NCI-H2196 (cell line): ENCODE data around the gene DLGAP1.
A peak's percentile ranks its signal among the peaks of the same experiment; 100 is the strongest.

Experiments
- DNase-seq: peaks from one replicate; lab custom pipeline; 2025; ENCODE audit not compliant: unreplicated experiment; lab: John Stamatoyannopoulos, UW

Gene DLGAP1

DNA sequence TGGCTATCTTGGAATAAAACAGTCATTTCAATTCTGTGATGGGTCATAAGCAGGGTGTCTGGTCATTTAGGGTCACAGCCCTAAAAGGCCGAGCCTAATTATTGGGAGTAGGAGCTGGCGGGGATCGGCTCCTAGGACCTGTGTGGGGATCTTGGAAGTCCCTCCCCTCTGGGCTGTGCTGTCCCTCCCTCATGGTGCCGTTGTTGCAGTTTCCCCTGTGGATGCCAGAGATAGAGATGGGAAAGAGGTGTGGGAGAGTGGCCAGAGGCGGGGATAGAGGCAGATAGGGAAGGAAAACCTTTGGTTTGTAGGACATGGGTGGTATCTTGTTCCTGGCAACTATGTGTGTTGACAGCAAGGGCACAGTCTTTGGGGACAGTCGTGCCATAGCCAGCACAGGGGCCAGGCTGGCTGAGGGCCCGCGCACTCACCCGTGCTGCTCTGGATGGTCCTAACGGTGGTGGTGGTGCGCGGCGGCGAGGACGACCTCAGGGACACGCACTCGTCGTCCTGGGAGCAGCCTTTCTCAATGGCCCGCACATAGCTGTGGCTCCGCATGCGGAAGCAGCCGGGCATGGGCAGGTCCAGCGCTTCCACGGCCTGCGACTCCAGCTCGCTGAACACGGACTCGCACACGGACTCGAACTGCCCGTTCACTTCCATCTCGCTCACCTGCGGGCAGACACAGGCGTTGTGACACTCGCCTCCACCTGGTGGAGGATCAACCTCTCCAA lies 726.2 kb downstream of the DLGAP1 start:
- no peak for DNase-seq

DNA sequence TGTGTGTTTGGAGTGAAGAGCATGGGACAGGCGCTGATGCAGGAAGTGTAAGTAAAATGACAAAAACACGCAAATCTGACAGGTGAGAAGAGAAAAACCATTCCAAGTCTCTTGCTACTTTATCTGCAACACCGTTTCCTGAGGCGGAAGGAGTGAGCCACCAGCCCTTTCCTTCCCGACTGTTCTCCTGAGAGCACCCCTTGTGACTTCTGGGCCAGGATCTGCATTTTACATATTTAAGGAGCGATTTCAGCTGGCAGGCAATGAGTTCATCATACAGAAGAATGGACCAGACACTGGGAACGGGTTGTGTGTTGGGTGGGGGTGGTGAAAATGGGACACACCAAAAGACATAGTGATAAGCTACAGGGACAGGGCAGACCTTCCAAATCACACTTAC lies 727.8 kb downstream of the DLGAP1 start:
- DNase-seq, result no peak

DNA sequence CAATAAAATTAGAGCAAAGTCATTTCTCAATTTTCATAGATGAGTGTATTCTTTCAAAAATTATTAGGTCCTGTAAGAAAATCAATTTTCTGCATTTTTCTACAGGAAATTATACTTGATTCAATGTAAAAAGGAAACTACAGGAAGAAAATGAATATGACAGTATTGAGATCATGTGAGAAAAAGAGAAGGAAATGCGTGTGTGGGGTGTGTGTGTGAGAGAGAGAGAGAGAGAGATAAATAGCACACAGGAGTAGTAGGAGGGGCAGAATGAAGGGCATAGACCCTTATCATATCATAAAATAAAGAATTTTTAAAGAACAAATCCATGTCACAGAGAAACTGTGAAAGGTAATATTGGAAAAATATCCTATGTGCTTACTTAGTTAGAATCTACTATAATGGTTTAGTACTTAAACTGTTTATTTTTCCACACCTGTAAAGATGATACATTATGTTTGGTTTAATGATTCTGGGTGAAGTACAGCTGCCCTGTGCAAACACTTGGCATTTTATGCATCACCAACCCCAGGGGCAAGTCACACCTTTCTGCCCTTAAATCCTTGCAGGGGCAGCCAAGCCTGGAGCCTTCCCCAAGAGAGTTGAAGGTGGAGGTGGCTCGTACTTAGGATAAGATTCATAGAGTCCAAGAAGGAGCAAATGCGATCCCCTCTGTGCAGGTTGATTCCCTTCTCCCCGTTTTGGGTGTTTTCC lies 728.7 kb downstream of the DLGAP1 start:
- DNase-seq, result peak; percentile 85

DNA sequence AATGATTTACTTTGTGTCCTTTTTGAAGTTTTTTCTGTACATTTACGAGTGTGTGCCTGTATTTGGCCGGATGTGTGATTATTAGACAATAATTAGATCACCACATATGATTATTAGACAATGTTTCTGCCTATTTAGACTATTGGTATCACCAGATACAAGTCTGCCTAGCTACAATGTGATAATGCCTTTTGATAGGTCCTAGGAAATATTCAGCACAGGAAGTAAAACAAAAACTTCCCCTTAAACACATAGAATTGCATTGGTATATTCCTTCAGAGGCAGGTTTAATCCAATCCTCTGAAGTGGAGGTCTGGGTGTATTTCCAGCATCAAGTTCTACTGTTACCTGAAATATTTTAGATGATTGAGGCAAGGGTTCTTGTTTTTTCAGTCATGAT lies 730.0 kb downstream of the DLGAP1 start:
- DNase-seq, result no peak

DNA sequence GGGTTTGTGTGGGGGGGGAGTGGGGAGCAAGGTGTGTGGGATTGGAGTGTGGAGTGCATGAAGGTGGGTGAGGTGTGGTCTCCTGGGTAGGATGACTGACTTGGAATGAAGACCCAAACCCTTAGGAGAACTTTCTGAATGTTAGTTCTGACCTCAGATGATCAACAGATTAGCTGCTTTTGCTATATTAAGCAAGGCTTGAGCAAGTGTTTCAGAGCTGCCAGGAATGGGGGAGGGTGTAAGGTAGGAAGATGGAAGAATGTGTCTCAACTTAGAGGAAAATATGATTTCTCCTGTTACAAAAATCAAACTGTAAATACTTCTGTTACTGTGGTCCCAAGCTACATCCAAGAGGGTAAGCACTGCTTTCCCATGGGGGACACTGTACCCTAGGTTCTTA lies 731.6 kb downstream of the DLGAP1 start:
- DNase-seq, result no peak

DNA sequence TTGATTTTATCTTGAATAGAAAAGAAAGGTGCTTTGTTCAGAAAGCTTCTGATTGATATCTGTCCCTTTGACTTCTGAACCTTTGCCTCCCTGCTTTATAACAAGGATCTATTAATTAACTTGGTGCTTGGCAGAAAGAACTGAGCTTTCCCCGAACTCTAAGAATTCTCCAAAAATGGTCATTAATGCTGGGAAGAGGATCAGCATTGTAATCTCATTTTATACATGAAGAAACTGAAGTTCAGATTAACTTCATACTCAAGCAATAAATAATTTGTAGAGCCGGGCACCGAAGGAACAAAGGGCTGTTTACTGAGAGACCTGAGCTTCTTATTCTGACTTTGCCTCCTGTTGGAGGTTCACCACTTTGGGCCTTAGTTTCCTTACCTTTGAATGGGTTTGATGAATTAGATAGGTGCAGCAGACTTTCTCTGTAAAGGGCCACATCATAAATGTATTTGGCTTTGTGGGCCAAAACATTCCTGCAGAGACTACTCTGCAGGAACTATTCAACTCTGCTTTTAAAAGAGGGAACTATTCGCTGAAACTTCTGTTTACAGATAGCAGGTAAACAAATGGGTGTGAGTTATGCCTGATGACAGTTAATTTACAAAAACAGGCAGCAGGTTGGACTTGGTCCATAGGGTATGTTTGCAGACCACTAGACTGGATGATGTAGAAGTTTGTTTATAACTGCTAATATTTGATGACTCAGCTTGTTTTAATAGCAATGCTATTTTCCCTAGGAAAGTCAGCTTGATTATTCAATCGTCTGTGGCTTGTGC lies 732.3 kb downstream of the DLGAP1 start:
- DNase-seq, result peak; percentile 35

DNA sequence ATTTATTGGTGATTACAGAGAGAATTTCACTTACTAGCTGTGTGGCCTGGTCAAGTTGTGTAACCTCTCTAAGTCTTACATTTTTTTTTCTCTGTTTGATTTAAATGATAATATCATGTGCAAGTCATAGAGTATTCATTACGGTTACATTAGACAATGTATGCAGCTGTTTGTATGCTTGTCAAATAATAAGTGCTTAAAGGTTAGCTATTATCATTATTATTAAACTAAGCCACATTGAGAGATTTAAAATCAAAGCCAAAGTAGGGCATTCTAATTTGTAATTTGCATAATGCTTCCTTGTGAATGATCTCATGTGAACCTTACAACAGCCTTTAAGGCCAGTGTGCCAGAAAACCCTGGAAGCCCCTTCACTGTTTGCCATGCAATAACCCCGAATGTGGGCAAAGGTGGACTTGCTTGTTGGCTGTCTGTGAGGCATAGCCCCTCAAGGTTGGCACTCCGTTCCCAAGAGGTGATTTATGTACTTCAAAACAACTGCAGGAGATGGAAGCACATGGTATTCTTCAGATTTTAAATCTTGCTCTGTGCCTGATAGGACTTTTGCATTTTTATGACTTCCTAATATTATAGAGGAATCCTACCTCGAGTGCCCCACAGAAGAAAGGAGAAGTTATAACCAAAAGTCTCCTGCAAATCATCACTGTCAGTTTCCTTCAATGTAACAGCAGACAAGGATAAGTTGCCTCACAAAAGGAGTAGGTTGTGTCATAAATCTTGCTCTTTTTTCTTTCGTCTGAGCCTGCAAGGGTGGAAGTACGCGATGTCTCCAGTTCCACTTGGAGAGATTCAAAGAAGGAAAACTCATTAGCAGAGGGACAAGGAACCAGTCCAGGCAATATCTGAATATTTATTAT lies 733.1 kb downstream of the DLGAP1 start:
- DNase-seq, result peak; percentile 34

DNA sequence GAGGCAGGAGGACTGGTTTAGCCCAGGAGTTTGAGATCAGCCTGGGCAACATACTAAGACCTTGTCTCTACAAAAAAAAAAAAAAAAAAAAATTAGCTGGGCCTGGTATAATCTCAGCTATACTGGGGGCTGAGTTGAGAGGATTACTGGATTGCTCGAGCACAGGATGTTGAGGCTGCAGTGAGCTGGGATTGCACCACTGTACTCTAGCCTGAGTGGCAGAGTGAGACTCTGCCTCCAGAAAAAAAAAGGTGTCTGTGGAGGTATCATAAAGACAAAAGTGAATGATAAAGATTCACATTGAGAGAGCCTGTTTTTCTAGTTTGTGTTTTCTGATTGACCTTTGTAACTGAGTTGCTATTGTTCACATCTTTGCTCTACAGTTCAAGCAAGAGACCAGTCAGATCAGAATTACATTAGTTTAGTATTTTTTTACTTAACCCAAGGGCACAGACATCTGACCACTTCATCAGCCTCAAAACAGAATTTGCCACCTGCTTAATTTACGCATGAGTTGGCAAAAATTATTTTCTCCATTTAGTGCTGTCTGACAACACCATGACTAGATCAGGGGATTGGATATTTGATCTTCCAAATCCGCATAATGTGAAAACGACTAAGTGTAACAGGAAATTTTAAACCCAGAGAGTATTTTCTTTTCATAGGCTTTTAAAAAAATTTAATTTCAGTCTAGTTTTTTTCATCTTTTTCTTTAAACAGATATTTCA lies 734.1 kb downstream of the DLGAP1 start:
- DNase-seq, result peak; percentile 77

DNA sequence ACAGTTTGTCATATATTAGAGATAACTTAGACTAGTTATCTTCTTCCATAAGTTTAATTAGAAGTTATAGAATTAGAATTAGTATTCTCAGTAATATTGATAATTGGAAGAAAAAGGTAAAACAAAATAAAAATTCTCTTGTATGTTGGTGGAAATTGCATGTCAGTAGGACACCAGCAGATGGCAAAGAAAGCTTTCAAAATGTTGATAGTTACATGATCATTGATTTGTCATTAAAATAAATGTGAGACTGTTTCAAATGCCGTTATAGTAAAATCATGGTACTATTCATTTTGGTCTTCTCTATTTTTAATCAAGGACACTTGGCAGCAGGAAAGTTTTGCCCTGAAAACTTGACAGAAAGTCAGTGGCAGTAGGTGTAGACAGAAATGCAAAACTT lies 734.9 kb downstream of the DLGAP1 start:
- no peak for DNase-seq

DNA sequence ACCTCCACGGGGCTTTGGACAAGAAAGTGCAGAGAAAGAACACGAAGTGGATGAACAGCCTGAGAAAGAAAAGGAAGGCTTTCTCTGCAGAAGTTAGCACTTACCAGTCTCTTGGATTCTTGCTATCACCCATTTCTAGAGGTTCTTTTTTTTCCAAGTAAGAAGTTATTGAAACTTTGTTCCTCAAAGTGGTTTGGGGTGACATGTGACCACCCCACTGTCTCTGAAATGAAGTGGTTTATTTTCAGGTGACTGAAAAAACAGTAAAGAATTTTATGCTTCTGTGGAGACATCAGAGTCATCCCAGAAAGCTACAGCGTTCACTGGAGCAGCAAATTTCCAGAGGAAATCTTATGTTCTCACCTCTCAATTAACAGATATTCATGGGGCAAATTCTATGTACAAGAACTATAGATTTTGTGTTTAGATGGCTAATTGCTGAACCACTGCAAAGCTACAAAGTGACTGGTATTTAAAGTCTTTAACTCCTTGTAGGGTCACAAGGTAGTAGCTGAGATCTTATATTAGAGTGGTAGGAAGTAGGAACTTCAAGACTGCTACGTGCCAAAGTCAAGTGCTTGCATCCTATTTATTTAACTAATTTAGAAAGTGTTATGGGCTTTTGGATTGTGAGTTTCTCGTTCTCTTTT lies 737.6 kb downstream of the DLGAP1 start:
- no peak for DNase-seq

DNA sequence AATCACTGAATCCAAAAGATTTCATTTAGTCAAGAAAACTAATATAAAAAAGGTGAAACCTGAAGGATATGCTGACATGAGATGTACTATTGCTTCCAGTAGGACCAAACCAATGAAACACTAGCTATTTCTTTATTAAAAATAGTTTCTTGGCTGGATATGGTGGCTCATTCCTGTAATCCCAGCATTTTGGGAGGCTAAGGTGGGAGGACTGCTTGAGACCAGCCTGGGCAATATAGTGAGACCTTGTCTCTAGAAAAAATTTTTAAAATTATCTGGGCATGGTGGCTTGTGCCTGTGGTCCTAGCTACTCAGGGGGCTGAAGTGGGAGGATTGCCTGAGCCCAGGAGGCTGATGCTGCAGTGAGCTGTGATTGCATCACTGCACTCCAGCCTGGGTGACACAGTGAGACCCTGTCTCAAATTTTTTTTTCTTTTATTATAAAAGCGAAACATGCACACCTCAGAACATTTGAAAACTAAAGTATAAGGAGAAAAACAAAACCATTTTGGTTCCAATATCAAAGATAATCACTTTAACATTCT lies 738.9 kb downstream of the DLGAP1 start:
- DNase-seq, result no peak

DNA sequence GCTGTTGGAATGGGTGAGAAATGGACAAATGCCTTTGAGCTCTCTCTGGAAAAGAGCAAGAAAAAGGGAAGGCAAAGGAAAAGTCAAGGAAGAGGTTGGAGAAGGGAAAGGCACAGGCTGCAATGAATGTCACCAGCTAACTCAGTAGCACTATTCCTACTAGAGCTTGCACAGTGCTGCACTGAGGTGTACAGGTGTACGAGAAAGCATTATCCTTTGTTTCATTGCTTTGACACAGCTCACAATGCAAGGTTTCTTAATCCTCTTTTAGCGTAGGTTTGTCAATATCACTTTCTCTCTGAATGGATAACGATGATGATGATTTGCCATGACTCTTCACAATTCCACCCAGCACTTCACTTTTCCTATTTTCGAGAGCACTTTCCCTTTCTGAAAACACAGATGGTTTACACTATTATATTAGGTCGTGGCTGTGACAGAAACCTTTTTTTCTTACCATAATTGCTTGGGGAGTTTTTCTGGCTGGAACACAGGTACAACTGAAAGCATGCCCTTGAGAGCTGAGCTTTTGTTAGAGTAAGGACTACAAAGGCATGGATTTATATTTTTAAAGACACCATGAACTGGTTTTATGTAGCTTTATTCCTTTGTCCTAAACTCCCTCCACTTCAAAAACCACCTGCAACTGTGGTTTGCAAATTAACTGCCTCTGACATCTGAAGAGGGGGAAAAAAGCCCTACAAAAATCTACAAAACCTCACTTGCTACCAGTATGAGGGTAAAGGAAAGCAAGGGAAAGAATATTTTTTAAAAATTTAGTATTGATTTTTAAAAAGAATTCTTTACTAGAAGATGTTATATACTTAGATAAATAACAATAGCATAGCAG lies 739.7 kb downstream of the DLGAP1 start:
- DNase-seq, result peak; percentile 57

DNA sequence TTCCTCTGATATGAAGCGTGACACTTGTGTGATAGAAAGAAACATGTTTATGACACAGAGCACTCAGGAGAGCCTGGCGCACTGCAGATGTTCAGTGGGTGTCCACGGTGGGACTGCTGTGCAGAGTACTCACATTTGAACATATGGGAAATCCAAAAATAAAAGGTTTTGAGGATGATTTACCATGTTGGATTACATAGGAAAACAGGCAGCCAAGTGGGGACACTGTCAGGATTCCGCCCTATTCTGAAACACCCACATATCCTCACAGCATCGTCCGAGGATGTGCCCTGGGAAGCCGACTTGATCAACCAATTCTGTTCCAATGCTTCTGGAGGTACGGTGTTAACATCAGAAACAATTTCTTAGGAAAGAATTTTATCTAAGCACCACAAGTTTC lies 741.4 kb downstream of the DLGAP1 start:
- no peak for DNase-seq

DNA sequence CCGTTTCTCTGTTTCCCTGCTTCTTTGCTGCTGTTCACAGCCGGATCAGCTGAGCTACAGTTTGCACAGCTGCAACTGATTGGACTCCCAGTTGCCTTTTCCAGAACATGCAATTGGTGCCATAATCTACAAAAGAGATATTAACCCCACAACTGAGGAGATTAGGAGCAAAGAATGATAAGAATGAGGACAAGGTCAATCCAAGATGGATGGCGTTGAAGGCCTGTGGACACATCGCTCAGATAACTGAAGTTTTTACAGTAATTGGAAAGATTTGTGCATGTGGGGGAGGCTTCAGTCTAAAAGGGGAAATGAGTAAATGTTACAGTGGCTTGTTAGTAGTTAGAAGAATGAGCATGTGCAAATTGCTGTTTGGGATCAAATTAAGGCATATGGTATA lies 741.9 kb downstream of the DLGAP1 start:
- DNase-seq, result no peak

DNA sequence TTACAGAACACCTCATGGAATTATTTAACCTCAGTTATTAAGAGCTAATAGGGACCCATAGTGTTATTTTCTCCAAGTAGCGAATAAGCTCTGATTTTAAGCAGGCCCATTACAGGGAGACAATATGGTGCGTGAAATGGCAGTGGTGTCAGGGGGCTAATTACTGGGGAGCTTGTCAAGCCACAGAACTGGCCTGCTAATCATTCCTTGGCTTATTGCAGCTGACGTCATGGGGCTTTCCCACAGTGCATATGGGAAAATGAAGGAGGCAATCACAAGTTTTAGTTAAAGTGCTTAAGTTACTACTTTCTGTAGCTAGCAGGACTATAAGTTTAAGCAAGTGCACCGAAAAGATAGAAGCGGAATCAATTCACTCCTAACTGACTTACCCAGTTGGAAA lies 742.6 kb downstream of the DLGAP1 start:
- DNase-seq, result no peak

DNA sequence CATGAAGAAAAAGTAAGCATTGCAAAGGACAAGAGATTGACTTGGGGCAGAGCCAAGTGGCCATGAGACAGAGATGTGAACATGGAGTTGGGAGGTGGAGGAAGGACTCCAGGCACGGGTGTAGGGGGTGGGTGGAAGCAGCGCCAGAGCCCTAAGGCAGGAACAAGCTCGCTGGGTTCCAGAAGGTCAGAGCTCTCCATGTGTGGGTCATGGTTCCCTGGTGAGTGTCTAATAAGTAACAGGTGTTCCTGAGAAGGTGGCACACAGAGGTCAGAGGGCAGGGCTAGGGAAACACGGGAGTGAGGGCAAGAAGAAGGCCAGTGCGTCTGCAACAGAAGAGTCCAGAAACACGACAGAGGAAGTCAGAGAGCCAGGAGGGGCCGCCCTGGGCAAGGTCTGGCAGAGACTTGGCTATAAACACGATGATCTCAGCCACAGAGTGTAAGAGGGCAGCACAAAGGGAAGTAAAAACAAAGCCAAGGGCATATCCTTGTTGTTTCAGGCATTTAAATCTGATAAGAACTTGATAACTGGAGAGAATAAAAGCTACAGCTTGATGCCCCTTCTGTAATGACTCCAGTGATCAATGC lies 744.3 kb downstream of the DLGAP1 start:
- DNase-seq, result peak; percentile 95

DNA sequence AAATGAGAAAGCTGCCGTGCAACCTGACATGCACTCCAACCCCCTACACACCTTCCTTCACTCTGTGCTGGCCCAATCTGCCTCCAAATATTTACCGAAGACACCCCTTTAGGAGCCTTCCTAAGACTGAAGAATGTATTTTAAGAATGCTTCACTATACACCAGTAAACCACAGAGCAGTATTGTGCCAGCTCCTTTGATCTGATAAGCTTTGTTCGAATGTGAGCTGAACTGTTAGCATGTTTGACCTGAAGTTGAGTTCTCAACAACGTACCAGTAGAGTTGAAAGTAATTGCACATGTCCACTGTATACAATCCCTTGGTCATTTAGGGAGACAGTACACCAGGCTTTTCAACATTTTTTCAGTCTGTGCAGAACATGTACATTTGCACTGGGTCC lies 745.9 kb downstream of the DLGAP1 start:
- DNase-seq, result no peak
